ENCODE measurements around the gene ANKH.
A peak's percentile ranks its signal among the peaks of the same experiment; 100 is the strongest.
"Not testable (repeated sequence)": the region's sequence is repeated elsewhere in the genome, so short reads cannot be mapped to it uniquely, and the experiment has no call there.

The ANKH gene

DNA sequence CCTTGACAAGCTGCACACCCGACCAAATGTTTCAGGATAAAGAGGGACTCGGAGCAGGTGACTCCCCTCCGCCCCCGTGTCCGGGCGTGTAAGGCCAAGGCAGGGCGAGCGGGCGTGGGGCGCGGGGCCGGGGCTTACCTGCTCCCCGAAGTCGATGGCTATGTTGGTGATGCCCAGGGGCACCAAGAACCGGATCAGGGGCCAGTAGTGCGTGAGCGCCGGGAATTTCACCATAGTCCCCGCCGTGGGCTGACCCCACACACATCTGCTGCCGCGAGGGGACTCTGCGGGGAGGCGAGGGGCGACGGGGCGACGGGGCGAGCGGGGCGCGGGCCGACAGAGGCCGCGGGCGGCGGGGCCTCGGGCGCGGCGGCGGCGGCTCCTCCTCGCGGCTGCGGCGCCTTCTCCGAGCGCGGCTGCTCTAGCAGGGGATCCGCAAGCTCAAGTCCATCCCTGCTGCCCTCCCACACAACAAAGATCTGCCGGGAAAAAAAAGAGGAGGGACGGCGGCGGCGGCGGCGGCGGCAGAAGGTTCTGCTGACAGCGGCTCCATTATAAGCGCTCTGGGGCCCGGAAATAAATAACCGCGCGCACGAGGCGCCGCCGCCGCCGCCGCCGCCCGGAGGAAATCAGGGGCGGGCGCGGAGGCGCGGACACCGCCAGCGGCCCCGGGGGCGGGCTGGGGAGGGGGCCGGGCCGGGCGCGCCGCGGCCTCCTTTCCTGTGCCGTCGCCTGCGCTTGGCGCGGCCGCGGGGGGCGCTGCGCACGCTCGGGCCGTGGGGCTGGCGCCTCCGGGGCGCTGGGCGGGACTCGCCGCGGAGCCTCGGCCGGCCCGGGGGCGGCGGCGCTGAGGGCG lies at the start of gene ANKH:
Gene ANKH, minus strand, starts transcription at position 565 of the 856 bp plus-strand sequence. Its CDS starts 331 bp downstream, at position 234.
- peak; percentile 54 to 77 (median 63) for DNase-seq (ENCODE audit: low read depth in 2 of 3, low spot score in 1 of 3)

DNA sequence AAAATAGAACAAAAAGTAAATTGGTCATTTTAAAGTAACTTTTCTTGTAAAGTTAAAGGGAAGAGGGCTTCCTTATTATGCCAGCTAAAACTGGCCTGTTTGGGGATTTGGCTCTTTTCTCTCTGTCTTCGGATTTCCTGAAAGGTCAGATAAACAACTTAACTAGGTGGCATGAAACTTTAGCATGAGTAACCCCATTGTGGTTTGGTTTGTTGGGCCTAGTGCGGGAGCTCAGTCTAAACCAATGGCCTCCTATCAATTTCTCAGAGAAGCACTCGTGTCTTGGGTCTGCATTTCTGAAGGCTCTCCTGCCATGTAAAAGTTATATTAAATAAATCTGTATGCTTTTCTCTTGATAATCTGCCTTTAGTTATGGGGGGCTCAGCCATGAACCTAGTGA lies 48.5 kb upstream of the ANKH start:
- no peak for DNase-seq (ENCODE audit: low read depth in 2 of 3, low spot score in 1 of 3)

DNA sequence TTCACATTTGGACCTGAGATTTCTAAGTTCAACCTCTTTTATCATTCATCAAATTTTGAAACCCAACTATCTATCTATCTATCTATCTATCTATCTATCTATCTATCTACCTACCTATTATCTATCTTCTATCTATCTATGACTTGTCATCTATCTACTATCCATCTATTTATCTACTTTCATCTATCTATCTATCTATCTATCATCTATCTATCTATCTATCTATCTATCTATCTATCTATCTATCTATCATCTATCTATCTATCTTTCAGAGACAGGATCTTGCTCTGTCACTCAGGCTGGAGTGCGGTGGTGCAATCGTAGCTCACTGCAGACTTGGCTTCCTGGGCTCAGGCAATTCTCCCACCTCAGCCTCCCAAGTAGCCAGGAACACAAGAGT lies 47.5 kb upstream of the ANKH start:
- not testable (repeated sequence) for DNase-seq (ENCODE audit: low read depth in 2 of 3, low spot score in 1 of 3)

DNA sequence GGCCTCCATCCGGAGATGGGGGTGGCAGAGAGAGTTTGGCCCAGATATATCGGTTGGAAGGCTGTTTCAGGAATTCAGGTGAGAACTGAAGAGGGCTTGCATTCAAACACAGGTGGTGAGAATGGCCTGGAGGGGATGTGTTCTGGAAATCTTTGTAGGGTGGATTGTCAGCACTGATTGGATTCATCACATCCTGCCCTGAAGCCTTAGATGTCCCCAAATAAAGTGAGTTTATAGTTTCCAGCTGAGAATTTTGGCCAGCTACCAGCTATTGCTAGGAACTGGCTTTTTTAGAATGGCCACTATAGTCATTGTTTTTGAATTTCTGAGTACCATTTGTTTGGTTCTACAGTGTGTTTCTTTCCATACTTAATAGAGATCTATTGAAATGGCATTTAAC lies 46.1 kb upstream of the ANKH start:
- no peak for DNase-seq (ENCODE audit: low read depth in 2 of 3, low spot score in 1 of 3)

DNA sequence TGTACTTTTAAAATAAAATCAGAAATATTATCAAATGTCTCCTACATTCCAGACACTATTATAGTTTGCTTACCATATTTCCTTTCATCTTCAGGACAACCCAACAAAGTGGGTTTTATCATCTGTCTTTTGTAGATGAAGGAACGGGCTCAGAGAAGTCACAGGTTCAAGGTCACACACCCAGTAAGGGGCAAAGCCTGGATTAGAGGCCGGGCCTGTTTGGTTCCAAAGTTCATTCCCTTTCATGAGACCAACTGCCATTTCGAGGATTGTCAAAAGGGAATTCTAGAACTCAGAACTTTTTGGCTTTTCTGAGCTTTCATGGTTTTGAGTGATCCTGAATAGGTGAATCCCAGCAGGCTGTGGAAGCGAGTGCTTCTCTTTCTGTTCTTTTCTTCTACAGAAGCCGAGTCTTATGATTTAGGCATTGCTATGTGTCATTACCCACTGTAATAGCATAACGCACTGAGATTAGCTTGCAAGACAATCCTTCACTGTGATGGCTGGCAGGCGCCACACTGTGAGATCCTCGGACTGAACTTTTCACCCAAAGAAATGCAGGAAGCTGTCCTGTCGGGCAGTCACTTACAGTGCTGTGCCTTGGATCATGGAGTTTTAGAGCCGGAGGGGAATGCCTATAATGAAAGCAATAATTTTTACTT lies 43.8 kb upstream of the ANKH start:
- DNase-seq (ENCODE audit: low read depth in 2 of 3, low spot score in 1 of 3) = no peak

DNA sequence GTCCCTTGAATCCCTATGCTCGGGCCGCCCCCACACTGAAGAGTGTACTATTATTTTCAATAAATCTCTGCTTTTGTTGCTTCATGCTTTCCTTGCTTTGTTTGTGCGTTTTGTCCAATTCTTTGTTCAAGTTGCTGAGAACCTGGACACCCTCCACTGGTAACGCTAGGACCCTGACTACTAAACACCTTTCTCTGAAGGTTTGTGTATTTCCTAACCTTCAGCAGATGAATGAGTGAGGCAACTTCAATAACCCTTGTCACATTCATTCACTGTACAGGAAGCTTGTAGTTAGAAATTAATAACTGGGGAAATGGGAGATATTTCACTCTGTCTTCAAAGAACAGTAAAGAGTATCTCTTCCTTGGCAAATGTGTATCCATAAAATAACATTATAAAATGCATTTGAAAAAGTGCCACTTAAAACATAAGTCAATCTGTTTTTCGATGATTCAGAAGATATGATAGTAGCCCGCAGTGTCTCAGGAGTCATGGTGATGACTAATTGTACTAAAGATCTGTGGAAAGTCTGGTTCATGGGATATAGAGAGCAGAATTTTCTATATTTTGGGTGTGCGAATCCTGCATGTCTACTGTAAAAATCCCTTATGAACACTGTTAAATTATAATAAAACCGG lies 43.2 kb upstream of the ANKH start:
- DNase-seq (ENCODE audit: low read depth in 2 of 3, low spot score in 1 of 3) = no peak

DNA sequence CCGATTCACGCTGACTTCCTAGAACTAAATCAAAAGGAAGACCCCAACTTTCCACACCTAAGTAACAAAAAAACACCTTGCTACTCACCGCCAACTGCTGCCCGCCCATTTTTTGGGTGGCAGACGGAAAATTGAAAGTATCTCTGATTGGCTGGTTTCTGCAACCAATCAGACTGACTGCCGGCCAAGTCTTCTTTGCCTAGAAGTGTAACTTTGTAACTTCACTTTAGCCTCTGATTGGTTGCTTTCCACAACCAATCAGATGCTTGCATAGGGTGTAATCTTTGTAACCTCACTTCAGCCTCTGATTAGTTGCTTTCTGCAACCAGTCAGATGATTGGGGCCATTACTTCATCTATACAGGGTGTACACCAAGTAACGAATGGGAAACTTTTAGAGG lies 42.6 kb upstream of the ANKH start:
- DNase-seq (ENCODE audit: low read depth in 2 of 3, low spot score in 1 of 3) = no peak

DNA sequence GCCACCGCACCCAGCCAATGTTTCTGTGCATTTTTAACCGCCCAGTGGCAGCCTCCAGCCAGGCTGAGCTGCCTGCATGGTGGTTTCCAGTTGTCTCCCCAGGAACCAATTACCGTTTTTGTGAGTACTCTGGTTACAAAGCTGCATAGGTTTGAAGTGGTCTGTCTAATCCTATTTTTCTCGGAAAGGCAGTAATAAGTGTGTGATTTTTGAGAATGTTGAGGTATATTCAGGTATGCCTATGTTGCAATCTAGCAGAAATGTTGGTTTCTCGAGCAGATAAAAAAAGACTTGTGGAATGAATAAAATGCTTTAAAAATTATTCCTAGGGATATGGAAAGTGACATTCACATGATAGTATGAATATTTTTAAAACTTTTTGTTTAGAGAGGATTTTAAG lies 41.5 kb upstream of the ANKH start:
- no peak for DNase-seq (ENCODE audit: low read depth in 2 of 3, low spot score in 1 of 3)

DNA sequence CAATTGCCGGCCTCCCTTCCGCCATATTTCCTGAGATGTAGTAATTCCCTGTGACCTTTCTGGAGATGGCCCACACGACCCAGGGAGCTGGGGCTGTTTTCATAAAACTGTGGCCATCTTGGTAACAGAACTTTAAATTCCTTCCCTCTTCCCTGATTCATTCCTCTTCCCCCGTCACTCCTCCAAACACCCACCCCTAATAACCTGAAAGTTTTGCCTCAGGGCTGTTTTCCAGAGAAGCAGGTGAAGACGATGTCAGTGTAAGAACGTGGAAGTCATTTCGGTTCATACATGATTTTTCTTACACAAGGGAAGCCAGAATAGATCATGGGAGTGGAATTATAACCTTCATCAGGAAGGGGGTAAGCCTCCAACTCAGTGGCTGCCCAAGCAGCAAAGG lies 40.6 kb upstream of the ANKH start:
- no peak for DNase-seq (ENCODE audit: low read depth in 2 of 3, low spot score in 1 of 3)

DNA sequence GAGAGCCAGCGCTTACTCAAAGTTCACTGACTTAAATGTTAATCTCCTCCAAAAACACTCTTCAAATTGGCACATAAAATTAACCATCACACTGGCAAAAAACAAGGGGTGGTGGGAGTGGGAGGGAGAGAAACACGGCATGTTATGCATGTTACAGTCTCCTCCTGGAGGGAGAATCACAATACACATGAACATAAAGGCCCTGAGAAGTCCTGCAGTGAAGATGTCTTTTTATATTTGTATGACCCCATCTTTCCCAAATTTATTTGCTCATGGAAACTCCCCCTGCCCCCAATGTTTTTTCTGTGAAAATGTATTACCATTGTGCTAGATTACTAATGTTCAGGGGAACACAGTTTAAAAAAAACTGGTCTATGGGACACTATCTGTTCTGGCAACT lies 37.8 kb upstream of the ANKH start:
- no peak for DNase-seq (ENCODE audit: low read depth in 2 of 3, low spot score in 1 of 3)

DNA sequence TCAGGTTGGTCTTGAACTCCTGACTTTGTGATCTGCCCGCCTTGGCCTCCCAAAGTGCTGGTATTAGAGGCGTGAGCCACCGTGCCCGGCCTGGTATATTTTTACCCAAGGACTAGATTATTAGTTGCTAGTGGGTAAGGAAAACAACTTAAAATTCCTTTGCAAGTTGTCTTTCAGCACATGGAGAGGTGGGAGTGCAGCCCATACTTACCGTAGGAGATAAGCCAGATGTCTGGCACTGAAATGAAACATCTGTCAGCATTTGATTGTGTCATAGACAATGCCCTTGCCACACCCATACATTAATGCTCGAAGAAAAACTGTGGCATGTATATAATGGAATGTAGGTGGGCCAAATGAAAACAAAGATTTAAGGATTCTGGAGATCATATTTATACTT lies 36.6 kb upstream of the ANKH start:
- no peak for DNase-seq (ENCODE audit: low read depth in 2 of 3, low spot score in 1 of 3)

DNA sequence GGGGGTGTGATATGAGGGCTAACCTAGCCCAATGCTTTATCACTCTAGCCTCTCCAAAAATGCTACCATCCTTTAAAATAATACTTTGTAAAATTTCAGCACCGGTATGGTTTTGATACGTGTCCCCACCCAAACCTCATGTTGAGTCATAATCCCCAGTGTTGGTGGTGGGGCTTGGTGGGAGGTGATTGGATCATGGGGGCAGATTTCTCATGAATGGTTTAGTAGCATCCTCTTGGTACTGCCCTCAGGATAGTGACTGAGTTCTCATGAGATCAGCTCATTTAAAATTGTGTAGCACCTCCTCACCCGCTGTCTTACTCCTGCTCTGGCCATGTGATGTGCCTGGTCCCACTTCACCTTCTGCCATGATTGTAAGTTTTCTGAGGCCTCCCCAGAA lies 35.0 kb upstream of the ANKH start:
- DNase-seq (ENCODE audit: low read depth in 2 of 3, low spot score in 1 of 3) = no peak

DNA sequence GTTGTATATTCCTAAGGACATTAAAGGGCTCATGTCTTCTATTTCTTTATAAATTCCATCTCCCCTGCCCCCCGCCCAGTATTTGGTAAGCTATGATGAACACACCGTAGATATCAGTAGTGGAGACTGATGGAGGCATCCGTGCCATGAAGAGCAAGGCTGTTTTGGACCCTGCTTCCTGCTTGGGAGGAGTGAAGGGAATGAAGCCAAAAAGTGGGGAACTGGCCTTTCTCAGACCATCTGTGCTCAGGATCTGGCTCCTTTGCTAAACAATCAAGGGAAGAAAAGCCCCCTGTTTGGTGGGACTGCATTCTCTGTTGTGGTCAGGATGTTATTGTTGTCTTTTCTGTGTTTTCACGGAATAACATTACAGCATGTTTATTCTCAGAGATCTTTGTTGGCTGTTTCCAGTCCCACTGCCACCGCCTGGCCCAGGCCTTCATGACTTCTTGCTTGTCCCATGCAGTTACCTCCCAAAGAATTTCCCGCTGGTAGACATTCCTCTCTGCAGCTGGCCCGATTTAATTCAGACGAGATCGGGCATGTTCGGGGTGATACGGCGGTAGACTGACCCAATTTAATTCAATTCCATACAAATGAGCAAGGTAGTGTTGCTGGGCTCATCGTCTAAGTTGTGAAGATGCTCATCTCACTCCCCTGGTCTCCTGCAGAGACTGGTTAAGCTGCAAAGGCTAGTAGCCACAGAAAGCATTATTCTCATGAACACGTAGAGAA lies 31.4 kb upstream of the ANKH start:
- no peak for DNase-seq (ENCODE audit: low read depth in 2 of 3, low spot score in 1 of 3)

DNA sequence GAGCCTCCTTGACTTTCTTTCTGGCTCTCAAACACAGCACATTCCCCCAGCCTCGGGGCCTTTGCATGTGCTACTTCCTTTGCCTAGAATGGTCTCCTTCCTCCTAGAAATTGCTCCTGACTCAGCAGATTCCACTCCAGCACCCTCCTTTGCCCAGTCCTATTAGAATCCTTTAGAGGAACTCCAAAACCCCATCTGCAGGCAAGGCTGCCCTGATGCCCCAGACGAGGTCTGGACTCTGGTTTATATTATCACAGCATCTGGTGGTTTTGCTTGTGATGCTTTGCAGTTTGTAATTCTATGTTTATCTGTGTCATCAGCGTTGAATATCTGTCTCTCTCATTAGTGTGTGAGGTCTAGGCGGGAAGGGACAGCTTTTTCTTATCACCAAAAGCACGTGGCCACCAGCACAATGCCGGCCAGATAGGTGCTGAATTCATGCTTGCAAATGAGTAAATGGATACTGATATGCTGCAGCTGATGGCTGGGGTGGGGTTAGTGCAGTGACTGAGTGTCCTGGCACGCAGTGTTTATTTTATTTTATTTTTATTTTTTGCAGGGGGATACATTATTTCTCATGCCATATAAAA lies 30.0 kb upstream of the ANKH start:
- no peak for DNase-seq (ENCODE audit: low read depth in 2 of 3, low spot score in 1 of 3)

DNA sequence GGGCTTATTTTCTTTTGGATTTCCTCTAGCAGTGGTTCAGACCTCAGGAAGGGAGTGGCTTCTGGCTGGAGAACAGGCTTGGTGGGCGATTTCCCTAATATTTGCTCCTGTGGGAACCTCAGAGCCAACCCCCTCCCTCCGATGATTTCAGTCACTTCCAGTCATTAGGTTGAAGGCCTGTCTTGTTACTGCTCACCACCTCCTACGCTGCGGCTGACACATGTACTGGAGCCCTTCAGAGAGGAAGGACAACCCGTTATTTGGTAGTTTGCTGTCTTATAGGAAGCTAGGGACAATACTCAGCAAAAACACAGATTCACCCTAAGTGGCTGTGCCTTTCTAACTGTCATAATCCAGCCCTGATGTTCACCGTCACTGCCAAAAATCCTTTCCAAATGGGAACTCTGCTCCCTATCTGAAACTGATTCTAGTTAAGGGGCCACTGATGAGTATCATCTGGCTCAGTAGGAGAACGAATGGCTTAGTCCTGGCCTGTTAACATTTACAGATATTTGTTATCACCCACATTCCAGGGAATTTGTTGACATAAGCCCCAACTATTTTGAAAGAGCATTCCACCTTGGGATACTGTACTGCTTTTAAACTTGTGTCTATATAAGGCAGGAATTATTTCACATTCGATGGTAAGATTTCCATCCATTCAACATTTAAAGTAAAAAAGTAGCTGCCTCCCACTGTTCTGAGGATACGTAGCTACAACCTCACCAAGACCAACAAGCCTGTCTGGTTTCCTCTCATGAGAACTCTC lies 29.3 kb upstream of the ANKH start:
- no peak for DNase-seq (ENCODE audit: low read depth in 2 of 3, low spot score in 1 of 3)

DNA sequence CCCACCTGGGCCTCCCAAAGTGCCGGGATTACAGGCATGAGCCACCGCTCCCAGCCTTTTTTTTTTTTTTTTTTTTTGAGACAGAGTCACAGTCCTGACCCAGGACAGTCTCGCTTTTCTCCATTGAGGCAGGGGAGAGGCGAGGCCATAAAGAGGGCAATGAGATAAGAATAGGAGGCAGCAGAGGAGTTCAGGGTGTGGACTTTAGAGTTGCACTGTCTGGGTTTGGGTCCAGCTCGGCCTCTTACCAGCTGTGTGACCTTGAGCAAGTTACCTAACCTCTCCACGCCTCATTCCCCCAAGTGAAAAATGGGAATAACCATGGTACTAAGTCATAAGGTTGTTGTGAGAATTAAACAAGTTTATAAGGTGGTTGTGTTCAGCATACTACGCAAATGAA lies 24.6 kb upstream of the ANKH start:
- DNase-seq (ENCODE audit: low read depth in 2 of 3, low spot score in 1 of 3) = no peak

DNA sequence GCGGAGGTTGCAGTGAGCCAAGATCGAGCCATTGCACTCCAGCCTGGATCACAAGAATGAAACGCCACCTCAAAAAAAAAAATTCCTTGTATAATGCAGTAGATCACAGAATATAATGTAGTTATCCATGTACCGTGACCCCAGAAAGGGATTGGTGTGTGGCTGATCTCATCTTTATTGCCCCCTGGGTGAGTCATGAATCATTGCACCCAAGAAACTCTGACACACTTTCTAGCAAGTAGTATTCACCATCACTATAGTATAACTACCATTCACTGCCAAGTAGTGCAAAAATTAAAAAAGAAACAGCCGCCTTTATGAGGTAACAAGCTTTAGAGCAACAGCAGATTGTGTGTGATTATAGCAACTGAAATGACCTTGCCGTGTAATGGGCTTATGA lies 23.7 kb upstream of the ANKH start:
- no peak for DNase-seq (ENCODE audit: low read depth in 2 of 3, low spot score in 1 of 3)

DNA sequence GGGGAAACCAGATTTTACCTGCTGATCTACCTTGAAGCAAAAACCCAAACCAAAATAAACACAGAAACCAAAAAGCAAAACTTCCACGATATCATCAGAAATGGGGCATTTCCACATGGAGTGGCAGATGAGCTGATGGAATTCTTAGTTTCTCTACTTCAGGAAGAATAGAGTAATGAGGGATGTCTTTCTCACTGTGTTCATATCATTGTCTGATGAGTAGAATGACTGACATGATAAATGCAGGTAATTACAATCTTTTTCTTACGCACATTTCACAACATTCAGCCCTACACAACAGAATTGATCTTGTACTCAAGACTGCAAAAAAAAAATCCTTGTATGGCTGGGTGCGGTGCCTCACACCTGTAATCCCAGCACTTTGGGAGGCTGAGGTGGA lies 23.2 kb upstream of the ANKH start:
- no peak for DNase-seq (ENCODE audit: low read depth in 2 of 3, low spot score in 1 of 3)

DNA sequence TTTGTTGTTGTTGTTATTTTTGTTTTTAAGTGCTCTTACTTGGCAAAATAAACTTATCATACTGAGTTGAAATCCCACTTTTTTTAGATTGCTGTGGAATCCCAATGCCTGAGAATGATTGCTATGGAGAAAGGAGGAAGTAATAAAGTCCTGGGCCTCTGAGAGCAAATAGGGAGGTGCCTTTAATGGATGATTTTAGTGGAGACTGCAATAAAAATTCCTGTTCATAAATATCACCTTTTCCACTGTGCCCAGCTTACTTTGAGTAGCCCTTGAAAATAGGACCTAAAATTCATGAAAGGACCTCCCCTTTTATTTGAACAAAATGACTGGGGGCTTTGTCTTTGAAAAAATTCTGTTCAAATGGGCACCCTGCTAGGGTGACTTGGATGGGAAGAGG lies 21.8 kb upstream of the ANKH start:
- no peak for DNase-seq (ENCODE audit: low read depth in 2 of 3, low spot score in 1 of 3)

DNA sequence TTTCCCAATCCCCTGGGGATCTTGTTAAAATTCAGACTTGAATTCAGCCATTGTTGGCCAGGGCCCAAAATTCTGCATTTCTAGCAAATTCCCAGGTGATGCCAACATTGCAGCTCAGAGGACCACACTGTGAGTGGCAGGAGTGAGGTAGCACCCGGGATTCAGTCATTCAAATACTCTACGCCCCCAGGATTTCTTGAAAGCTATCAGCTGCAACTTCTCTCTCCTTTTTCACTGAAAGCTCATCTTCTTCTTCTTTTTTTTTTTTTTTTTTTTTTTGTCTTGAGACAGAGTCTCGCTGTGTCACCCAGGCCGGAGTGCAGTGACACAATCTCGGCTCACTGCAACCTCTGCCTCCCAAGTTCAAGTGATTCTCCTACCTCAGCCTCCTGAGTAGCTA lies 19.3 kb upstream of the ANKH start:
- no peak for DNase-seq (ENCODE audit: low read depth in 2 of 3, low spot score in 1 of 3)

Measured in stimulated activated CD4-positive, alpha-beta T cell treated with anti-CD3 and anti-CD28 coated beads, Interleukin-12 subunit alpha, Interleukin-12 subunit beta, amount 100 ng/mL, for 48 hours (primary cell).